ENCODE measurements around the gene TOP2A.

The TOP2A gene

GRCh38 chr17:40343219-40344119 is 74.2 kb downstream of the TOP2A start:
- no peak for DNase-seq

- DNase-seq, result no peak
These were observed 75.0 kb downstream of the TOP2A start for GRCh38 chr17:40342504-40343218.

GRCh38 chr17:40341808-40342503 is 75.7 kb downstream of the TOP2A start:
- peak; percentile 52 for DNase-seq

GRCh38 chr17:40340880-40341807 is 76.6 kb downstream of the TOP2A start:
- DNase-seq, result peak; percentile 85

GRCh38 chr17:40340327-40340726 is 77.4 kb downstream of the TOP2A start:
- no peak for DNase-seq

- no peak for DNase-seq
These were observed 78.6 kb downstream of the TOP2A start for GRCh38 chr17:40338941-40339649.
